ENCODE data around the gene NHLRC4. TPM values are rescaled to one million over a fixed set of nuclear protein-coding genes. Genes with fewer than 3 reads are reported as not detected.

Gene NHLRC4
- total and polyA plus RNA-seq, 2 of the 8 experiments (the other 6 are each of a cell fraction or from before 2014, with no cell fraction given) = 0.60 to 0.76 TPM

- Histone ChIP-seq H3K4me2 (ENCODE audit: insufficient read depth in 1 of 2, low read depth in 2 of 2, low read length in 2 of 2) (no peak overlapping the region), H3K14ac (ENCODE audit: insufficient read length) (no peak overlapping the region), H4K91ac (replicated peaks; ENCODE audit: insufficient read length, low read length) (no peak overlapping the region), H4K8ac (ENCODE audit: extremely low read depth, insufficient read depth, low read length) (no peak overlapping the region), H2AFZ (ENCODE audit: low read length) (no peak overlapping the region), H2BK20ac (ENCODE audit: low read length) (no peak overlapping the region), H3K79me1 (ENCODE audit: low read depth, low read length) (peaks cover 6% of the 10 kb centered on the region), H4K20me1 (replicated peaks in 1 of 2; ENCODE audit: control insufficient read depth in 1 of 2, insufficient read depth in 2 of 2, low read length in 2 of 2) (peaks cover 0 to 9% of the 10 kb centered on the region in 2 experiments), H3K9me3 (ENCODE audit: insufficient read depth in 2 of 2, low read depth in 1 of 2, low read length in 1 of 2) (peaks cover 7 to 9% of the 10 kb centered on the region in 2 experiments; a peak in 3 of 4 replicates), H3K4me1 (replicated peaks in 1 of 4; ENCODE audit: control insufficient read depth in 3 of 4, insufficient read depth in 4 of 4, low read length in 3 of 4) (no peaks in the 10 kb centered on the region; a peak in 1 of 7 replicates), H2BK5ac (ENCODE audit: low read depth, low read length) (no peak overlapping the region), H3K18ac (ENCODE audit: extremely low read depth, low read length) (no peak overlapping the region), H3K36me3 (ENCODE audit: control insufficient read depth in 2 of 4, insufficient read depth in 4 of 4, low read length in 3 of 4) (no peaks in the 10 kb centered on the region), H3K79me2 (ENCODE audit: control insufficient read depth in 1 of 2, insufficient read depth in 2 of 2, low read length in 2 of 2) (peaks cover 0 to 2% of the 10 kb centered on the region in 2 experiments; a peak in 2 of 4 replicates), H3K27me3 (replicated peaks in 1 of 4; ENCODE audit: control insufficient read depth in 3 of 4, extremely low read depth in 1 of 4, insufficient read depth in 3 of 4, low read length in 3 of 4) (no peaks in the 10 kb centered on the region), H3K23ac (ENCODE audit: insufficient read length) (no peak overlapping the region), H3K4ac (replicated peaks; ENCODE audit: insufficient read length, low read depth, low read length) (no peak overlapping the region), H4K5ac (ENCODE audit: insufficient read length, low read depth, low read length) (no peak overlapping the region), H3K56ac (replicated peaks; ENCODE audit: insufficient read length, low read depth, low read length) (no peak overlapping the region), H3K23me2 (ENCODE audit: low read depth, low read length) (no peaks in the 10 kb centered on the region), H2BK12ac (ENCODE audit: low read depth, low read length) (no peak overlapping the region), H3K27ac (ENCODE audit: low read depth, low read length) (no peak overlapping the region), H3K4me3 (ENCODE audit: extremely low read depth in 1 of 4, insufficient read depth in 2 of 4, low read depth in 3 of 4, low read length in 4 of 4) (no peak overlapping the region), H3K9ac (replicated peaks in 1 of 4; ENCODE audit: extremely low read depth in 1 of 4, low read depth in 3 of 4, low read length in 3 of 4) (no peak overlapping the region), H2BK120ac (replicated peaks; ENCODE audit: low read depth, low read length) (no peak overlapping the region), H2BK15ac (ENCODE audit: low read length) (no peak overlapping the region), H2AK5ac (ENCODE audit: low read depth, low read length) (no peak overlapping the region)
- ChIA-PET CTCF (ENCODE audit: partially characterized antibody) (interaction anchor here (1.1 to 5.2 kb wide), 3 partner anchors 13 to 216 kb away, joined by 3 to 29 read pairs (median 22); no protein-coding TSS in a partner anchor), POLR2A (ENCODE audit: partially characterized antibody) (interaction anchor here (1.2 to 1.5 kb wide), 2 partner anchors 20 to 23 kb away, joined by 4 to 5 read pairs; partner anchors contain the start of gene WFIKKN1)
- WGBS, 2 experiments (ENCODE audit: extremely low coverage in 1 of 2, insufficient coverage in 1 of 2, insufficient read length in 1 of 2, insufficient replicate concordance in 2 of 2, low coverage in 1 of 2, low lambda C conversion rate in 2 of 2, missing lambda C conversion rate in 1 of 2) = 72% methylated on average over 10 of the region's 10 CpGs; no CpG with 5 or more reads in 1 of the 2 experiments
- DNase-seq (ENCODE audit: low read depth in 1 of 2, low spot score in 2 of 2) (no peak), FAIRE-seq (no peak)
- TF ChIP-seq FOSL1 (IDR thresholded peaks at IDR 0.05; ENCODE audit: insufficient read depth, low read depth, low read length) (no peak), YY1 (IDR thresholded peaks at IDR 0.05; ENCODE audit: low read depth, low read length) (no peak), KDM5A (IDR thresholded peaks at IDR 0.05; ENCODE audit: low read length) (no peak), SP1 (IDR thresholded peaks at IDR 0.05; ENCODE audit: low read depth, low read length) (no peak), USF2 (IDR thresholded peaks at IDR 0.05; ENCODE audit: low read length) (no peak), CREB1 (IDR thresholded peaks at IDR 0.05) (no peak), BRCA1 (IDR thresholded peaks at IDR 0.05; ENCODE audit: low read depth, low read length) (no peak), SIX5 (IDR thresholded peaks at IDR 0.05; ENCODE audit: low read depth, low read length) (no peak), HDAC2 (IDR thresholded peaks at IDR 0.05; ENCODE audit: borderline replicate concordance in 1 of 2, low read depth in 2 of 2, low read length in 2 of 2) (no peak), CEBPB (IDR thresholded peaks at IDR 0.05; ENCODE audit: low read depth, low read length) (no peak), ASH2L (IDR thresholded peaks at IDR 0.05; ENCODE audit: low read length) (no peak), EZH2 (IDR thresholded peaks at IDR 0.05; ENCODE audit: low read depth, low read length, severe bottlenecking) (no peak), TBP (IDR thresholded peaks at IDR 0.05; ENCODE audit: low read depth, low read length) (no peak)
These were observed 41.2 kb downstream of the NHLRC4 start for GRCh38 chr16:608019-608418.

Measured in H1 (cell line).